ENCODE measurements around the gene MSRB2. TPM values are rescaled to one million over a fixed set of nuclear protein-coding genes. Genes with fewer than 3 reads are reported as not detected.

The MSRB2 gene
- total and polyA plus RNA-seq, 2 of the 8 experiments (the other 6 are each of a cell fraction or from before 2014, with no cell fraction given) = 11.0 to 13.9 TPM

GRCh38 chr10:23055424-23056185 lies 39.8 kb upstream of the MSRB2 start (continued):
- no peak for TF ChIP-seq EP300 (IDR thresholded peaks at IDR 0.05; ENCODE audit: borderline replicate concordance in 1 of 2, low read depth in 2 of 2, low read length in 2 of 2)
- TF ChIP-seq SIN3A (conservative IDR thresholded peaks at IDR 0.05 in 1 of 2, IDR thresholded peaks at IDR 0.05 in 1 of 2; ENCODE audit: low read depth in 1 of 2, low read length in 2 of 2) = no peak
- peak; percentile 35; the same call in 1 of the 2 replicates for TF ChIP-seq SP1 (IDR thresholded peaks at IDR 0.05; ENCODE audit: low read depth, low read length)
- TF ChIP-seq RFX5 (IDR thresholded peaks at IDR 0.05; ENCODE audit: borderline replicate concordance, low read depth, low read length) = no peak
- 0 out of 2 replicates have a peak, but pooled peaks have one; percentile 13 for TF ChIP-seq CHD2 (IDR thresholded peaks at IDR 0.05; ENCODE audit: low read length)
- peak in 1 of 2 experiments; percentile 77; a peak in 2 of 3 replicates for TF ChIP-seq POLR2A (IDR thresholded peaks at IDR 0.05; ENCODE audit: control extremely low read depth in 1 of 2, low read depth in 2 of 2, low read length in 2 of 2)
- TF ChIP-seq GTF2F1 (IDR thresholded peaks at IDR 0.05; ENCODE audit: borderline replicate concordance, low read depth, low read length) = peak; percentile 88
- peak; percentile 56 for TF ChIP-seq ATF2 (IDR thresholded peaks at IDR 0.05; ENCODE audit: low read length)
- TF ChIP-seq SIX5 (IDR thresholded peaks at IDR 0.05; ENCODE audit: low read depth, low read length) = no peak
- no peak for TF ChIP-seq E2F6 (IDR thresholded peaks at IDR 0.05)
- TF ChIP-seq KDM1A (IDR thresholded peaks at IDR 0.05; ENCODE audit: borderline replicate concordance, low read length) = no peak
- TF ChIP-seq YY1 (IDR thresholded peaks at IDR 0.05; ENCODE audit: low read depth, low read length) = no peak
- TF ChIP-seq CTCF (IDR thresholded peaks at IDR 0.05; ENCODE audit: control extremely low read depth in 1 of 3, insufficient read depth in 1 of 3, low read depth in 1 of 3, low read length in 3 of 3) = no peak
- no peak for TF ChIP-seq GABPA (IDR thresholded peaks at IDR 0.05; ENCODE audit: borderline replicate concordance, insufficient read depth, low read length)
- peak; percentile 38; the same call in 1 of the 2 replicates for TF ChIP-seq POLR2AphosphoS5 (IDR thresholded peaks at IDR 0.05; ENCODE audit: low read depth, low read length)
- no peak for TF ChIP-seq SUZ12 (IDR thresholded peaks at IDR 0.05; ENCODE audit: low read length)
- no peak for TF ChIP-seq SP2 (IDR thresholded peaks at IDR 0.05; ENCODE audit: low read length)
- no peak for TF ChIP-seq BACH1 (IDR thresholded peaks at IDR 0.05; ENCODE audit: low read length)
- TF ChIP-seq MAX (IDR thresholded peaks at IDR 0.05) = no peak
